CD4-positive, alpha-beta memory T cell (primary cell): ENCODE results near the gene ABCA13. TPM values are rescaled to one million over a fixed set of nuclear protein-coding genes. Genes with fewer than 3 reads are reported as not detected.

Source experiments
- CTCF ChIA-PET: fragments of 350-600 bp; sonication (Branson Sonifier 250); formaldehyde crosslinking; loops from one replicate; lab custom pipeline; 2021; ENCODE audit warnings: inconsistent platforms; ENCODE audit not compliant: partially characterized antibody; lab: Charles Lee
- POLR2A ChIA-PET: fragments of 350-600 bp; sonication (Branson Sonifier 250); formaldehyde crosslinking; loops from one replicate; lab custom pipeline; 2021; ENCODE audit not compliant: partially characterized antibody; lab: Charles Lee
- DNase-seq, 5 donors: peaks; one replicate each; pipeline versions ENCODE4 v3.0.0 to v3.0.0-alpha.2; 2020 to 2022; ENCODE audit warnings: mixed read lengths in 1 of 5
- H3K27ac ChIP-seq: one replicate; pipeline ENCODE4 v1.7.0; 2013; ENCODE audit warnings: low read depth, low read length
- H3K27me3 ChIP-seq: 2 replicates; pipeline ENCODE4 v1.7.0; 2013; ENCODE audit warnings: mild to moderate bottlenecking, low read length, moderate library complexity; ENCODE audit not compliant: insufficient read depth
- H3K36me3 ChIP-seq: 2 replicates; pipeline ENCODE4 v1.7.0; 2013; ENCODE audit warnings: mild to moderate bottlenecking, low read length, moderate library complexity; ENCODE audit not compliant: insufficient read depth
- H3K4me1 ChIP-seq: 2 replicates; pipeline ENCODE4 v1.7.0; 2013; ENCODE audit warnings: mild to moderate bottlenecking, low read length, moderate library complexity; ENCODE audit not compliant: insufficient read depth
- H3K4me3 ChIP-seq, 2 donors: one replicate each; pipeline ENCODE4 v1.7.0; 2013; ENCODE audit warnings: low read length in 2 of 2, mild to moderate bottlenecking in 1 of 2
- H3K9me3 ChIP-seq, 2 donors: one replicate each; pipeline ENCODE4 v1.7.0; 2013; ENCODE audit warnings: low read length in 2 of 2, control low read depth in 1 of 2; ENCODE audit not compliant: control insufficient read depth in 1 of 2
- H3K27ac Mint-ChIP-seq, 7 donors: one replicate each; pipeline ENCODE4 v1.8.0; 2020 to 2021; ENCODE audit warnings: mixed read lengths in 7 of 7, mild to moderate bottlenecking in 6 of 7, inconsistent platforms in 3 of 7, moderate library complexity in 3 of 7
- H3K27me3 Mint-ChIP-seq, 2 donors: one replicate each; pipeline ENCODE4 v1.8.0; 2020 to 2021; ENCODE audit warnings: mixed read lengths in 2 of 2
- H3K36me3 Mint-ChIP-seq, 2 donors: one replicate each; pipeline ENCODE4 v1.8.0; 2020 to 2021; ENCODE audit warnings: mixed read lengths in 2 of 2, inconsistent platforms in 1 of 2, mild to moderate bottlenecking in 1 of 2
- H3K4me1 Mint-ChIP-seq, 4 donors: one replicate each; pipeline ENCODE4 v1.8.0; 2020 to 2021; ENCODE audit warnings: mixed read lengths in 4 of 4, mild to moderate bottlenecking in 1 of 4
- H3K4me3 Mint-ChIP-seq, 8 donors: one replicate each; pipeline ENCODE4 v1.8.0; 2020 to 2021; ENCODE audit warnings: mixed read lengths in 8 of 8, mild to moderate bottlenecking in 7 of 8, moderate library complexity in 6 of 8, inconsistent platforms in 3 of 8
- H3K9me3 Mint-ChIP-seq, 8 donors: one replicate each; pipeline ENCODE4 v1.8.0; 2020 to 2021; ENCODE audit warnings: mixed read lengths in 8 of 8, mild to moderate bottlenecking in 5 of 8, inconsistent platforms in 3 of 8, moderate library complexity in 1 of 8
- intact Hi-C: fragments of 100-400 bp; cut with micrococcal nuclease; formaldehyde crosslinking; loops from one replicate; pipeline ENCODE4 v1.15.1; 2023
- polyA plus RNA-seq, 2 donors: library from polyadenylated mRNA; unstranded; fragments of 300-500 nt; fragmentation: Illumina TruSeq; gene quantifications; one replicate each; pipeline ENCODE4 v1.2.3, GENCODE V29; 2021
- total RNA-seq, 2 experiments: library from RNA; stranded (reverse); gene quantifications; one replicate each; pipeline ENCODE4 v1.2.3, GENCODE V29; 2021

Gene ABCA13
- total and polyA plus RNA-seq, 4 experiments from 2014 or later, result not detected

DNA sequence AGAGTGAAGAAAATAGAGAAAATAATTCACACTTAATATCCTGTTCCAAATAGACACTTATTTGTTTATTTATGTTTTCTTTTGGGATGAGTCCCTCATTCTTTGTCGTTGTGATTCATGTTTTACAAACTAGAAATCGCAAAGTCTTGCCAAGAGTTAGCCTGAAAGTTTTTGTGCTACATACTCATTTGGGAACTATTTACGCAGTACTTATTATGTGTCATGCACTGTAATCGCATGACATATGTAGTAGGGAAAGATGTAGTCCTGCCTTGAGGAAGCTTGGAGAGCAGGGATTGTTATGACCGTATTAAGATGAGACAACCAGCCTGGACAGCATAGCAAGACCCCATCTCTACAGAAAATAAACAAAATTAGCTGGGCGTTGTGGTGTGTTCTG, 189.3 kb downstream of the ABCA13 start:
- H3K27me3 Mint-ChIP-seq, result peaks cover 0 to 2% of the 10 kb centered on the region in 2 donors
- no peaks in the 10 kb centered on the region for H3K4me1 ChIP-seq
- ChIA-PET CTCF (no interaction called here), POLR2A (no interaction called here)
- H3K36me3 Mint-ChIP-seq, result no peaks in the 10 kb centered on the region
- no peak for DNase-seq
- no peak overlapping the region for H3K4me3 Mint-ChIP-seq
- no peaks in the 10 kb centered on the region for H3K9me3 ChIP-seq
- H3K27me3 ChIP-seq, result no peaks in the 10 kb centered on the region
- intact Hi-C loops, result no loop called here
- no peak overlapping the region for H3K27ac ChIP-seq
- no peaks in the 10 kb centered on the region for H3K9me3 Mint-ChIP-seq
- no peak overlapping the region for H3K27ac Mint-ChIP-seq
- H3K36me3 ChIP-seq, result no peaks in the 10 kb centered on the region
- no peak overlapping the region for H3K4me3 ChIP-seq
- H3K4me1 Mint-ChIP-seq, result no peaks in the 10 kb centered on the region

DNA sequence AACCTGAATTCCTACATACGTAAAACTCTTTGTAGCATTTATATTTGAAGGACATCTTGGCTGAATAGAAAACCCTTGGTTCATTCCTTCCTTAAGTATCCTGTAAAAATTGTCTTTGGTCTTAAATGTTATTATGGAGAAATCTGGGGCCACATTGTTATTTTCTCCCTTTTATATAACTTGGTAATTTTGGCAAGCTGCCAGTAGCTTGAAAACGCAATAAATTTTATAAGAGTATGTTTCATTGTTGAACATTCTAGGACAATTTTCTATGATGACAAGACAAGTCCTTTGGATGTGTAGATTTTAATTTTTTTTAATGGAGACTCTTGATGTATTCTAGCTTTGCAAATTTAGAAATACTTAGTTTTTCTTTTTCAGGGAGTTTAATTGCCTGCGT, 191.9 kb downstream of the ABCA13 start:
- no peak overlapping the region for H3K27ac Mint-ChIP-seq
- intact Hi-C loops, result no loop called here

GRCh38 chr7:48365010-48365409, 193.8 kb downstream of the ABCA13 start:
- H3K27ac ChIP-seq, result no peak overlapping the region
- H3K27me3 Mint-ChIP-seq, result peaks cover 0 to 3% of the 10 kb centered on the region in 2 donors
- H3K36me3 ChIP-seq, result no peaks in the 10 kb centered on the region
- H3K9me3 ChIP-seq, result no peaks in the 10 kb centered on the region
- no peak overlapping the region for H3K27ac Mint-ChIP-seq
- H3K36me3 Mint-ChIP-seq, result no peaks in the 10 kb centered on the region
- no peak overlapping the region for H3K4me3 Mint-ChIP-seq
- no peak for DNase-seq
- POLR2A ChIA-PET, result no interaction called here
- H3K4me1 Mint-ChIP-seq, result no peaks in the 10 kb centered on the region
- H3K4me3 ChIP-seq, result no peak overlapping the region
- CTCF ChIA-PET, result no interaction called here
- intact Hi-C loops, result no loop called here
- peaks cover 0 to 4% (median under 1%) of the 10 kb centered on the region in 8 donors for H3K9me3 Mint-ChIP-seq
- H3K27me3 ChIP-seq, result no peaks in the 10 kb centered on the region
- H3K4me1 ChIP-seq, result no peaks in the 10 kb centered on the region

More for the DNA sequence above, 191.9 kb downstream of the ABCA13 start:
- Histone ChIP-seq H3K4me1 (no peaks in the 10 kb centered on the region), H3K9me3 (no peaks in the 10 kb centered on the region), H3K4me3 (no peak overlapping the region), H3K27me3 (no peaks in the 10 kb centered on the region), H3K36me3 (no peaks in the 10 kb centered on the region), H3K27ac (no peak overlapping the region)
- CTCF ChIA-PET, result no interaction called here
- DNase-seq, result no peak
- H3K9me3 Mint-ChIP-seq, result peaks cover 0 to 4% (median 0%) of the 10 kb centered on the region in 8 donors
- POLR2A ChIA-PET, result no interaction called here
- no peaks in the 10 kb centered on the region for H3K36me3 Mint-ChIP-seq
- peaks cover 0 to 3% of the 10 kb centered on the region in 2 donors for H3K27me3 Mint-ChIP-seq
- no peaks in the 10 kb centered on the region for H3K4me1 Mint-ChIP-seq
- H3K4me3 Mint-ChIP-seq, result no peak overlapping the region

DNA sequence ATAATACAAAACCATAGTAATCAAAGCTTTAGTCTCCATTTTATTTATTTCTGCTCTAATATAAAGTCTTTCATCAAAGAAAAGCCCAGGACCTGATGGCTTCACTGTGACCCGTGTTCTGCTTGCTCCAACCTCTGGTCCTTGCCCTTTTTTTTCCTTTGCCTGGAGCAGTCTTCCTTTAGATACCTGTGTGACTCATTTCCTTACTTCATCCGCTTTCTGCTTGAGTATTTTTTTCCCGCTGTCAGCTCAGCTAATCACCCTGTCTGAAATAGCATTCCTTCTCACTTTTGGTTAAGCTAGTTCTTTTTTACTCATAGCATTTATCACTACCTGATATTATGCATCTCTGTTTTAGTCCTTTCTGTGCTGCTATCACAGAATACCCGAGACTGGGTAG, 194.8 kb downstream of the ABCA13 start:
- no peaks in the 10 kb centered on the region for H3K4me1 ChIP-seq
- H3K27me3 ChIP-seq, result no peaks in the 10 kb centered on the region
- H3K4me3 ChIP-seq, result no peak overlapping the region
- no peak overlapping the region for H3K27ac ChIP-seq
- Mint-ChIP-seq H3K27ac (no peak overlapping the region), H3K4me3 (no peak overlapping the region), H3K9me3 (peaks cover 0 to 8% (median 4%) of the 10 kb centered on the region in 8 donors), H3K4me1 (no peaks in the 10 kb centered on the region), H3K27me3 (peaks cover 0 to 3% of the 10 kb centered on the region in 2 donors), H3K36me3 (no peaks in the 10 kb centered on the region)
- ChIA-PET CTCF (no interaction called here), POLR2A (no interaction called here)
- H3K36me3 ChIP-seq, result no peaks in the 10 kb centered on the region
- no peak for DNase-seq
- no peaks in the 10 kb centered on the region for H3K9me3 ChIP-seq
- intact Hi-C loops, result no loop called here

GRCh38 chr7:48376263-48376662, 205.0 kb downstream of the ABCA13 start:
- no peaks in the 10 kb centered on the region for H3K4me1 Mint-ChIP-seq
- no peaks in the 10 kb centered on the region for H3K27me3 ChIP-seq
- H3K4me1 ChIP-seq, result no peaks in the 10 kb centered on the region
- DNase-seq, result no peak
- no peak overlapping the region for H3K4me3 Mint-ChIP-seq
- H3K9me3 Mint-ChIP-seq, result peaks cover 0 to 6% (median 4%) of the 10 kb centered on the region in 8 donors
- POLR2A ChIA-PET, result no interaction called here
- H3K36me3 Mint-ChIP-seq, result no peaks in the 10 kb centered on the region
- H3K36me3 ChIP-seq, result no peaks in the 10 kb centered on the region
- H3K4me3 ChIP-seq, result no peak overlapping the region
- H3K27ac Mint-ChIP-seq, result no peak overlapping the region
- H3K27me3 Mint-ChIP-seq, result no peaks in the 10 kb centered on the region
- H3K9me3 ChIP-seq, result no peaks in the 10 kb centered on the region
- intact Hi-C loops, result no loop called here
- H3K27ac ChIP-seq, result no peak overlapping the region
- CTCF ChIA-PET, result no interaction called here

DNA sequence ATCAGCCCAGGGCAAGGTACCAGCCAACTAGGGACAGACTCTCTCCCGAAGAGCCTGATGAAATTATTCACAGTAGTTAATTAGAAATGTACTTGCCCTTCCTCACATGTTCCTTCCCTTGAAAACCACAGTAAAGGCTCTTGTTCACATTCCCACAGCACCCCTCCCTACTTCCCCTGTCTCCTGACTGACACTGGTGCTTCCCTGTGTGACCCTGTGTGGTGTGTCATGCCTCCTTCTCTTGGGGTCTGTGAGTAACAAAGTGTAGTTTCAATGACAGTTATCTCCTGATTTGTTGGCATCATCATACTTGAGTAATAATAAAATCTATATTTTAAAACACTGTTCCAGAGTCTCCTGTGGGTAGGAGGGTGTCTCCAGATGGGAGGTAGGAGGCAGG, 209.7 kb downstream of the ABCA13 start:
- no peaks in the 10 kb centered on the region for H3K36me3 ChIP-seq
- intact Hi-C loops, result no loop called here

DNA sequence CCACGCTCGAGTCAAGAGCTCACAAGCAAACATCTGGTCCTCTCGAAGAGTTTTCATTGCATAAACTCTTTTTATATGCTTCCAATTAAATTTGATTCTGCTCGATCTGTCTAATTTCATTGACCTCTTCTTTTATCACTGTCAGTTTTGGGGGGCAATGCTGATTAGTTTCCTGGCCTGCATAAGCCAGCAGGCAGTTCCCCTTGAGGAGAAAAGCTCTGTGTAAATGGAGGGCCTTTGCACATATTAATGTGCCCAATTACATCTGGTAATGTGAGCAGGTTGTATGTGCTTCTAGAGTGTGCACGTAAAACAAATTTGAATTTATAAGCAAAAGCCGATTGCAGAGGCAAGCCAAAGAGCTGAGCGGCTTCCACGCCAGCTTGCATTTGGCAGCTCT, 210.3 kb downstream of the ABCA13 start:
- Histone ChIP-seq H3K9me3 (no peaks in the 10 kb centered on the region), H3K4me1 (no peaks in the 10 kb centered on the region), H3K4me3 (no peak overlapping the region), H3K27ac (no peak overlapping the region), H3K36me3 (no peaks in the 10 kb centered on the region), H3K27me3 (no peaks in the 10 kb centered on the region)
- intact Hi-C loops, result no loop called here
- DNase-seq, result no peak
- Mint-ChIP-seq H3K27me3 (peaks cover 0 to 3% of the 10 kb centered on the region in 2 donors), H3K4me3 (no peak overlapping the region), H3K4me1 (no peaks in the 10 kb centered on the region), H3K36me3 (no peaks in the 10 kb centered on the region), H3K9me3 (no peaks in the 10 kb centered on the region), H3K27ac (no peak overlapping the region)
- CTCF ChIA-PET, result no interaction called here
- POLR2A ChIA-PET, result no interaction called here

More for the DNA sequence above, 209.7 kb downstream of the ABCA13 start:
- no peak overlapping the region for H3K4me3 Mint-ChIP-seq
- no peaks in the 10 kb centered on the region for H3K9me3 Mint-ChIP-seq
- peaks cover 0 to 3% of the 10 kb centered on the region in 2 donors for H3K27me3 Mint-ChIP-seq
- POLR2A ChIA-PET, result no interaction called here
- no peaks in the 10 kb centered on the region for H3K27me3 ChIP-seq
- H3K36me3 Mint-ChIP-seq, result no peaks in the 10 kb centered on the region
- H3K27ac ChIP-seq, result no peak overlapping the region
- no peaks in the 10 kb centered on the region for H3K9me3 ChIP-seq
- CTCF ChIA-PET, result no interaction called here
- DNase-seq, result no peak
- H3K4me3 ChIP-seq, result no peak overlapping the region
- H3K4me1 Mint-ChIP-seq, result no peaks in the 10 kb centered on the region
- H3K4me1 ChIP-seq, result no peaks in the 10 kb centered on the region
- H3K27ac Mint-ChIP-seq, result no peak overlapping the region
